ENCODE data around the gene ING2.

DNA sequence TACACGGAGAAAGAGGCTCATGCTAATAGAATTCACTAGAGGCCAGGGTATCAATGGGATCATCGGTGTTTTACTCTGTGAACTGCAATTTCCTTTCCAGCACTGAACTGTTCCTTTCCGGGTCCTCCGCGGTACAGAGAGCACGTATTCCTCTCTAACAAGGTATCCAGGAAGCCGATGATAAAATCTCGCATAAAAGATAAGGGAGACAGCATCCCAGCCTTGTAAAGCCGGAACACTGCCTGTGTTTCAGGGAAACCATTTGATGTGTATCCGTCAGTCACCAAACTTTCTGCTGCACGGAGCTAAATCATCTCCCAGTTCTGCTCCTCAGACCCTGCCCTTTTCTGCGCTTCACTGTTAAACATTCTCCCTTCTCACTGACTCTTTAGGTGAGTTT, 54.0 kb downstream of the ING2 start:
- no peak for TF ChIP-seq EZH2 (optimal IDR thresholded peaks at IDR 0.05; ENCODE audit: low read depth, low read length)
- TF ChIP-seq, protein P1, sequence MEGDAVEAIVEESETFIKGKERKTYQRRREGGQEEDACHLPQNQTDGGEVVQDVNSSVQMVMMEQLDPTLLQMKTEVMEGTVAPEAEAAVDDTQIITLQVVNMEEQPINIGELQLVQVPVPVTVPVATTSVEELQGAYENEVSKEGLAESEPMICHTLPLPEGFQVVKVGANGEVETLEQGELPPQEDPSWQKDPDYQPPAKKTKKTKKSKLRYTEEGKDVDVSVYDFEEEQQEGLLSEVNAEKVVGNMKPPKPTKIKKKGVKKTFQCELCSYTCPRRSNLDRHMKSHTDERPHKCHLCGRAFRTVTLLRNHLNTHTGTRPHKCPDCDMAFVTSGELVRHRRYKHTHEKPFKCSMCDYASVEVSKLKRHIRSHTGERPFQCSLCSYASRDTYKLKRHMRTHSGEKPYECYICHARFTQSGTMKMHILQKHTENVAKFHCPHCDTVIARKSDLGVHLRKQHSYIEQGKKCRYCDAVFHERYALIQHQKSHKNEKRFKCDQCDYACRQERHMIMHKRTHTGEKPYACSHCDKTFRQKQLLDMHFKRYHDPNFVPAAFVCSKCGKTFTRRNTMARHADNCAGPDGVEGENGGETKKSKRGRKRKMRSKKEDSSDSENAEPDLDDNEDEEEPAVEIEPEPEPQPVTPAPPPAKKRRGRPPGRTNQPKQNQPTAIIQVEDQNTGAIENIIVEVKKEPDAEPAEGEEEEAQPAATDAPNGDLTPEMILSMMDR (IDR thresholded peaks at IDR 0.05; ENCODE audit: low read length), result no peak
- no peak for TF ChIP-seq EZH2phosphoT487 (IDR thresholded peaks at IDR 0.05; ENCODE audit: low read length)
